Uterus (tissue), 2 donors: Measurements from ENCODE around the gene ACE.

Source experiments
- CTCF ChIP-seq, 4 experiments: fragments of 200-600 bp in 2 of 4; fragments of 450-650 bp in 2 of 4; sonication (generic) in 2 of 4; IDR thresholded peaks; one replicate each; pipeline ENCODE4 v1.5.1; 2016 to 2019; ENCODE audit warnings: antibody characterized with exemption in 4 of 4, mild to moderate bottlenecking in 2 of 4, moderate library complexity in 1 of 4
- POLR2A ChIP-seq, 2 donors: fragments of 450-650 bp; IDR thresholded peaks; one replicate each; pipeline ENCODE4 v1.6.1; 2016; ENCODE audit warnings: antibody characterized with exemption in 2 of 2, mild to moderate bottlenecking in 1 of 2, moderate library complexity in 1 of 2

GRCh38 chr17:63491977-63492618, 15.2 kb downstream of the ACE start:
- TF ChIP-seq POLR2A (IDR thresholded peaks at IDR 0.05), result no peak
- no peak for TF ChIP-seq CTCF (IDR thresholded peaks at IDR 0.05)
